ENCODE data around the gene TRAPPC2L.

TRAPPC2L gene

GRCh38 chr16:88903267-88903666 is 46.3 kb downstream of the TRAPPC2L start:
- Histone ChIP-seq H3K36me3 (ENCODE audit: control insufficient read depth, insufficient read depth, low read length) (peaks cover 8% of the 10 kb centered on the region), H3K4me3 (replicated peaks; ENCODE audit: low read depth, low read length) (no peak overlapping the region), H3K27me3 (replicated peaks; ENCODE audit: control insufficient read depth, insufficient read depth, low read length) (no peaks in the 10 kb centered on the region)
- DNase-seq (ENCODE audit: extremely low read depth, insufficient read length), result no peak
- TF ChIP-seq, protein P1, sequence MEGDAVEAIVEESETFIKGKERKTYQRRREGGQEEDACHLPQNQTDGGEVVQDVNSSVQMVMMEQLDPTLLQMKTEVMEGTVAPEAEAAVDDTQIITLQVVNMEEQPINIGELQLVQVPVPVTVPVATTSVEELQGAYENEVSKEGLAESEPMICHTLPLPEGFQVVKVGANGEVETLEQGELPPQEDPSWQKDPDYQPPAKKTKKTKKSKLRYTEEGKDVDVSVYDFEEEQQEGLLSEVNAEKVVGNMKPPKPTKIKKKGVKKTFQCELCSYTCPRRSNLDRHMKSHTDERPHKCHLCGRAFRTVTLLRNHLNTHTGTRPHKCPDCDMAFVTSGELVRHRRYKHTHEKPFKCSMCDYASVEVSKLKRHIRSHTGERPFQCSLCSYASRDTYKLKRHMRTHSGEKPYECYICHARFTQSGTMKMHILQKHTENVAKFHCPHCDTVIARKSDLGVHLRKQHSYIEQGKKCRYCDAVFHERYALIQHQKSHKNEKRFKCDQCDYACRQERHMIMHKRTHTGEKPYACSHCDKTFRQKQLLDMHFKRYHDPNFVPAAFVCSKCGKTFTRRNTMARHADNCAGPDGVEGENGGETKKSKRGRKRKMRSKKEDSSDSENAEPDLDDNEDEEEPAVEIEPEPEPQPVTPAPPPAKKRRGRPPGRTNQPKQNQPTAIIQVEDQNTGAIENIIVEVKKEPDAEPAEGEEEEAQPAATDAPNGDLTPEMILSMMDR (IDR thresholded peaks at IDR 0.05; ENCODE audit: insufficient read depth, low read length, poor library complexity, severe bottlenecking), result no peak

- DNase-seq (ENCODE audit: extremely low read depth, insufficient read length), result no peak
- Histone ChIP-seq H3K36me3 (ENCODE audit: control insufficient read depth, insufficient read depth, low read length) (peaks cover 6% of the 10 kb centered on the region), H3K27me3 (replicated peaks; ENCODE audit: control insufficient read depth, insufficient read depth, low read length) (no peaks in the 10 kb centered on the region), H3K4me3 (replicated peaks; ENCODE audit: low read depth, low read length) (no peak overlapping the region)
- TF ChIP-seq, protein P1 (IDR thresholded peaks at IDR 0.05; ENCODE audit: insufficient read depth, low read length, poor library complexity, severe bottlenecking), result no peak
These were observed 47.9 kb downstream of the TRAPPC2L start for GRCh38 chr16:88904676-88905365.

DNA sequence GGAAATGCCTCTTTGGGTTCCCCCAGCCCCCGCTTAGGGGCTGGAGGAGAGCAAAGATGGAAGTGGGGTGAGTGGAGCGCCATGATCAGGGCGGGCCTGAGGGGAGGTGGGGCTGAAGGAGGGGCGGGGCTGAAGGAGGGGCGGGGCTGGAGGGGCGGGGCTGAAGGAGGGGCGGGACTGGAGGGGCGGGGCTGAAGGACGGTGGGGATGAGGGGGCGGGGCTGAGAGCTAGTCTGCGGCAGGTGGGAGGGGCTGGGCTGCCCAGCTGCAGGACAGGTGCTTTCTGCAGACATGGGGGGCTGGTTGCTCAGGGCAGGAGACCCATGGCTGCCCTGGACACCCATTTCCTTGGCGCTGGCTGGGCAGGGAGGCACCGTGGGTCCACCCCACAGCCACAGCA is 48.6 kb downstream of the TRAPPC2L start:
- TF ChIP-seq, protein P1 (IDR thresholded peaks at IDR 0.05; ENCODE audit: insufficient read depth, low read length, poor library complexity, severe bottlenecking), result no peak
- Histone ChIP-seq H3K36me3 (ENCODE audit: control insufficient read depth, insufficient read depth, low read length) (peaks cover 3% of the 10 kb centered on the region), H3K4me3 (replicated peaks; ENCODE audit: low read depth, low read length) (no peak overlapping the region), H3K27me3 (replicated peaks; ENCODE audit: control insufficient read depth, insufficient read depth, low read length) (no peaks in the 10 kb centered on the region)
- no peak for DNase-seq (ENCODE audit: extremely low read depth, insufficient read length)

GRCh38 chr16:88906020-88906419 is 49.1 kb downstream of the TRAPPC2L start:
- DNase-seq (ENCODE audit: extremely low read depth, insufficient read length), result no peak
- Histone ChIP-seq H3K4me3 (replicated peaks; ENCODE audit: low read depth, low read length) (no peak overlapping the region), H3K36me3 (ENCODE audit: control insufficient read depth, insufficient read depth, low read length) (no peaks in the 10 kb centered on the region; the same call in none of the 2 replicates), H3K27me3 (replicated peaks; ENCODE audit: control insufficient read depth, insufficient read depth, low read length) (no peaks in the 10 kb centered on the region)
- TF ChIP-seq, protein P1 (IDR thresholded peaks at IDR 0.05; ENCODE audit: insufficient read depth, low read length, poor library complexity, severe bottlenecking), result no peak

- Histone ChIP-seq H3K27me3 (replicated peaks; ENCODE audit: control insufficient read depth, insufficient read depth, low read length) (no peaks in the 10 kb centered on the region), H3K4me3 (replicated peaks; ENCODE audit: low read depth, low read length) (no peak overlapping the region), H3K36me3 (ENCODE audit: control insufficient read depth, insufficient read depth, low read length) (peaks cover 2% of the 10 kb centered on the region)
- TF ChIP-seq, protein P1 (IDR thresholded peaks at IDR 0.05; ENCODE audit: insufficient read depth, low read length, poor library complexity, severe bottlenecking), result no peak
- no peak for DNase-seq (ENCODE audit: extremely low read depth, insufficient read length)
These were observed 49.7 kb downstream of the TRAPPC2L start for GRCh38 chr16:88906535-88907105.
